COLO668 (cell line): ENCODE measurements around the gene UNC45B.
"Not testable (repeated sequence)": the region's sequence is repeated elsewhere in the genome, so short reads cannot be mapped to it uniquely, and the experiment has no call there.

Source experiments
- DNase-seq: peaks from one replicate; lab custom pipeline; 2025; ENCODE audit not compliant: unreplicated experiment; lab: John Stamatoyannopoulos, UW

The UNC45B gene

GRCh38 chr17:35147375-35147905 lies at the start of gene UNC45B:
UNC45B (plus strand) TSS chr17:35147817; CDS start chr17:35148264, 447 bp downstream.
- DNase-seq, result no peak

- DNase-seq, result no peak
Measured at GRCh38 chr17:35099908-35100307, 47.7 kb upstream of the UNC45B start.

GRCh38 chr17:35101036-35101435 lies 46.6 kb upstream of the UNC45B start:
- no peak for DNase-seq

GRCh38 chr17:35101725-35102124 lies 45.9 kb upstream of the UNC45B start:
- no peak for DNase-seq

GRCh38 chr17:35103271-35103670 lies 44.3 kb upstream of the UNC45B start:
- no peak for DNase-seq

GRCh38 chr17:35104844-35105450 lies 42.7 kb upstream of the UNC45B start:
- DNase-seq, result no peak

GRCh38 chr17:35110791-35111190 lies 36.8 kb upstream of the UNC45B start:
- DNase-seq, result not testable (repeated sequence)

GRCh38 chr17:35116845-35117244 lies 30.8 kb upstream of the UNC45B start:
- DNase-seq, result no peak

GRCh38 chr17:35117984-35118383 lies 29.6 kb upstream of the UNC45B start:
- no peak for DNase-seq

GRCh38 chr17:35119370-35120165 lies 28.0 kb upstream of the UNC45B start, which contains the start of gene RAD51D:
RAD51D (minus strand) TSS chr17:35119860; CDS start chr17:35119613, 247 bp downstream.
- DNase-seq, result peak; percentile 79

GRCh38 chr17:35121315-35121714 lies 26.3 kb upstream of the UNC45B start, which contains the start of gene FNDC8:
FNDC8 (plus strand) TSS chr17:35121615; CDS start chr17:35121694, 79 bp downstream.
- no peak for DNase-seq

GRCh38 chr17:35127751-35128514 lies 19.7 kb upstream of the UNC45B start:
- DNase-seq, result no peak

- no peak for DNase-seq
Measured at GRCh38 chr17:35129154-35129972, 18.3 kb upstream of the UNC45B start.

GRCh38 chr17:35129973-35130351 lies 17.7 kb upstream of the UNC45B start:
- DNase-seq, result no peak

- DNase-seq, result no peak
Measured at GRCh38 chr17:35130392-35130791, 17.2 kb upstream of the UNC45B start.

GRCh38 chr17:35132099-35132498 lies 15.5 kb upstream of the UNC45B start:
- no peak for DNase-seq

GRCh38 chr17:35132816-35133550 lies 14.6 kb upstream of the UNC45B start:
- no peak for DNase-seq

- DNase-seq, result no peak
Measured at GRCh38 chr17:35135322-35135721, 12.3 kb upstream of the UNC45B start.

- no peak for DNase-seq
Measured at GRCh38 chr17:35138218-35138617, 9.4 kb upstream of the UNC45B start.
